A549 (cell line): ENCODE data around the gene EXOC4. TPM values are rescaled to one million over a fixed set of nuclear protein-coding genes. Genes with fewer than 3 reads are reported as not detected.

Experiments
- ATAC-seq, 2 experiments: fragments of 200-7000 bp in 1 of 2; fragments of >200 bp in 1 of 2; cut with Nextera tagmentation in 1 of 2; cut with Tn5 transposase in 1 of 2; 3 replicates each; pipeline versions ENCODE4 v1.8.0 to v1.9.1; 2018 to 2020; ENCODE audit warnings: mild to moderate bottlenecking in 1 of 2, moderate library complexity in 1 of 2
- CTCF ChIA-PET: fragments of 300-600 bp; sonication (Branson Sonifier 250); formaldehyde crosslinking; extraction: SDS; loops from one replicate; lab custom pipeline; 2021; ENCODE audit warnings: antibody characterized with exemption, inconsistent platforms; lab: Yijun Ruan, JAX
- POLR2A ChIA-PET: fragments of 350-600 bp; formaldehyde crosslinking; extraction: SDS; loops from one replicate; lab custom pipeline; 2021; ENCODE audit warnings: antibody characterized with exemption, inconsistent platforms; lab: Yijun Ruan, JAX
- DNase-seq, 2 experiments: peaks; one replicate each; pipeline versions ENCODE4 v3.0.0 to v3.0.0-alpha.2; 2011 to 2016; ENCODE audit warnings: low read depth in 1 of 2, low spot score in 1 of 2
- FAIRE-seq: peaks from 2 replicates; lab custom pipeline; 2011; peaks lifted over from hg19 to GRCh38; lab: Jason Lieb, UNC
- H3K27ac ChIP-seq, 2 experiments: fragments of >200 bp; sonication (Bioruptor Twin); formaldehyde crosslinking; 3 replicates each; pipeline ENCODE4 v1.5.1; 2016 to 2017
- H3K4me1 ChIP-seq: fragments of >200 bp; sonication (Bioruptor Twin); formaldehyde crosslinking; 3 replicates; pipeline ENCODE4 v1.6.1; 2016
- H3K4me2 ChIP-seq: fragments of >200 bp; sonication (Bioruptor Twin); formaldehyde crosslinking; 3 replicates; pipeline ENCODE4 v1.6.1; 2016
- H3K4me3 ChIP-seq: fragments of >200 bp; sonication (Bioruptor Twin); formaldehyde crosslinking; 3 replicates; pipeline ENCODE4 v1.5.1; 2016
- H3K9me3 ChIP-seq: fragments of >200 bp; sonication (Bioruptor Twin); formaldehyde crosslinking; 3 replicates; pipeline ENCODE4 v1.6.1; 2016
- FOSL2 ChIP-seq, 2 experiments: fragments of 450-650 bp in 1 of 2; fragments of >200 bp in 1 of 2; sonication (Bioruptor Twin) in 1 of 2; formaldehyde crosslinking; IDR thresholded peaks; 2 replicates each; pipeline versions ENCODE4 v1.5.0 to v1.6.1; 2016 to 2020; ENCODE audit warnings: mild to moderate bottlenecking in 1 of 2, moderate library complexity in 1 of 2
- HOXB5 ChIP-seq: fragments of 250-450 bp; sonication (Bioruptor Pico); IDR thresholded peaks from 2 replicates; pipeline ENCODE4 v1.5.0; 2020; ENCODE audit warnings: mild to moderate bottlenecking, moderate library complexity
- JUNB ChIP-seq: fragments of >200 bp; sonication (Bioruptor Twin); formaldehyde crosslinking; IDR thresholded peaks from 2 replicates; pipeline ENCODE4 v1.6.1; 2016
- MAZ ChIP-seq: fragments of 150-350 bp; IDR thresholded peaks from 2 replicates; pipeline ENCODE4 v1.6.1; 2014; ENCODE audit warnings: antibody characterized with exemption, low read depth, low read length, borderline replicate concordance
- NPAS2 ChIP-seq: fragments of 250-450 bp; sonication (Bioruptor Pico); IDR thresholded peaks from 2 replicates; pipeline ENCODE4 v1.8.0; 2022; ENCODE audit warnings: mild to moderate bottlenecking, moderate library complexity, borderline replicate concordance
- POLR2A ChIP-seq: IDR thresholded peaks from 2 replicates; pipeline ENCODE4 v1.6.1; 2012; ENCODE audit warnings: mild to moderate bottlenecking, low read length
- RAD21 ChIP-seq, 2 experiments: fragments of >200 bp in 1 of 2; sonication (Bioruptor Twin) in 1 of 2; formaldehyde crosslinking in 1 of 2; IDR thresholded peaks in 1 of 2; conservative IDR thresholded peaks in 1 of 2; 2 replicates in 1 of 2; 3 replicates in 1 of 2; pipeline ENCODE4 v1.6.1; 2012 to 2018; ENCODE audit warnings: inconsistent platforms in 1 of 2
- RARB ChIP-seq: fragments of 250-450 bp; sonication (Bioruptor Pico); IDR thresholded peaks from 2 replicates; pipeline ENCODE4 v1.8.0; 2021; ENCODE audit warnings: mild to moderate bottlenecking, moderate library complexity
- RCOR1 ChIP-seq: fragments of 150-350 bp; IDR thresholded peaks from 2 replicates; pipeline ENCODE4 v1.6.1; 2014; ENCODE audit warnings: antibody characterized with exemption, low read length, low read depth
- TP53 ChIP-seq: fragments of 250-450 bp; sonication (Bioruptor Pico); IDR thresholded peaks from 2 replicates; pipeline ENCODE4 v1.5.0; 2021; ENCODE audit warnings: mild to moderate bottlenecking, moderate library complexity
- ZC3H11A ChIP-seq: fragments of 450-650 bp; IDR thresholded peaks from 2 replicates; pipeline ENCODE4 v1.6.1; 2014; ENCODE audit warnings: antibody characterized with exemption, mild to moderate bottlenecking
- ZNF302 ChIP-seq: fragments of 250-450 bp; sonication (Bioruptor Pico); IDR thresholded peaks from 2 replicates; pipeline ENCODE4 v1.9.0; 2021; ENCODE audit warnings: inconsistent platforms, mild to moderate bottlenecking, moderate library complexity
- WGBS: methylation state at CpG from one replicate; pipeline ENCODE4 v1.1.6; 2017; ENCODE audit errors: missing lambda C conversion rate; 5-methylcytosine and 5-hydroxymethylcytosine counted together
- polyA plus RNA-seq, 4 experiments: library from polyadenylated mRNA; depleted of rRNA in 3 of 4; stranded (reverse); fragments of >200 nt; fragmentation: RNase III in 1 of 4; extraction: RNeasy Plus Mini Kit Qiagen cat#74134 plus additional on column Dnase treatment in 1 of 4; gene quantifications; 2 replicates in 3 of 4; 3 replicates in 1 of 4; pipeline ENCODE4 v1.2.3, GENCODE V29; 2011 to 2017
- TF ChIP-seq, protein P1 (sequence below): IDR thresholded peaks from 2 replicates; pipeline ENCODE4 v1.6.1; 2012
- TF ChIP-seq, protein P2 (sequence below): fragments of >200 bp; sonication (Bioruptor Twin); formaldehyde crosslinking; IDR thresholded peaks from 3 replicates; pipeline ENCODE4 v1.6.1; 2016
- TF ChIP-seq, protein P3 (sequence below): fragments of 150-350 bp; IDR thresholded peaks from 2 replicates; pipeline ENCODE4 v1.6.1; 2014; ENCODE audit warnings: low read depth, mild to moderate bottlenecking, low read length
- TF ChIP-seq, protein P4 (sequence below): fragments of >200 bp; sonication (Bioruptor Twin); formaldehyde crosslinking; IDR thresholded peaks from 3 replicates; pipeline ENCODE4 v1.5.1; 2016
- TF ChIP-seq, protein P5 (sequence below): fragments of >200 bp; sonication (Bioruptor Twin); formaldehyde crosslinking; IDR thresholded peaks from 2 replicates; pipeline ENCODE4 v1.6.1; 2016

EXOC4 gene
- polyA plus RNA-seq, 2 of the 4 experiments (the other 2 are of a cell fraction), result 33.4 to 73.1 TPM

DNA sequence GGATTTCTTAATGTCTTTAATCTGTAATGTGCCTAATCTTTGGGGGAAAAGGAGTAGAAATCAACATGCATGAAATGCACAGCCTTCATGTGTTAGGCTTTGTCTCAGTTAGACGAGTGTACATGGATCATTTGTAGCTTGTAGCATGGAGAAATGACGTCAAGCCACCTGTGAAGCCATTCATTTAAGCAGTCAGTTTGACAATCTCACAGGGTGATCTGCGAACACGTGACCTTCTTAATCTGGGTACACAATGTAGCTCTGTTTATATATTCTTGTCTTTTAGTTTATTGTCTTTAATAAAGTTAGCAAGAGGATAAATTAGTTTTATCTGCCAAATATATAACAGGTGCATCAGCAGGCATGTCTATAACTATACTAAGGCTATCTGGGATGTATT, 522.3 kb downstream of the EXOC4 start:
- 88% methylated on average over 4 of the region's 4 CpGs for WGBS
- no peak for TF ChIP-seq POLR2A
- no peak for TF ChIP-seq JUNB
- TF ChIP-seq, protein P1, sequence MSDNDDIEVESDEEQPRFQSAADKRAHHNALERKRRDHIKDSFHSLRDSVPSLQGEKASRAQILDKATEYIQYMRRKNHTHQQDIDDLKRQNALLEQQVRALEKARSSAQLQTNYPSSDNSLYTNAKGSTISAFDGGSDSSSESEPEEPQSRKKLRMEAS, result no peak
- TF ChIP-seq TP53, result no peak
- H3K9me3 ChIP-seq, result no peaks in the 10 kb centered on the region
- DNase-seq, result no peak
- no peak overlapping the region for H3K4me3 ChIP-seq
- H3K4me2 ChIP-seq, result no peak overlapping the region
- ChIA-PET POLR2A (no interaction called here), CTCF (no interaction called here)
- no peak for ATAC-seq
- H3K27ac ChIP-seq, result no peak overlapping the region
- FAIRE-seq, result no peak
- H3K4me1 ChIP-seq, result peaks cover 16% of the 10 kb centered on the region

DNA sequence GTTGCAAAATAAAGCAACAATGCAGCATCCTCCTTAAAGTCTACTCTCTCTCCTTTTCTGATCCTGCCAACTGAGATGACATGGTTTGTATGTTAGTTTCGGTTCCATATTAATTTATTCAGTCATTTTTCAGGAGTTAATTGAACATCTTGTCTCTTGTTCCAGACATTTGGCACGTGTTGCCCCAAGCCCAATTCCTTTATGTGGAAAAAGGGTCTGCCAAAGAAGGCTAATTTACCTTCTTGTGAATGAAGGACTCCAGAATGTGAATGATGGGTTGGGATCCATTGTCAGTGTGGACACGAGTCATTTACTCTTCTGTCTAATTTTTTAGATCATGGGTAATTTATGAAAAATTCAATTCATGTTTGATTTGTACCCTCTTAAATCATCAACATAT, 523.4 kb downstream of the EXOC4 start:
- DNase-seq (no peak), FAIRE-seq (no peak), ATAC-seq (no peak)
- 70% methylated on average over 3 of the region's 3 CpGs for WGBS
- no peaks in the 10 kb centered on the region for H3K9me3 ChIP-seq
- no peak overlapping the region for H3K27ac ChIP-seq
- POLR2A ChIA-PET, result no interaction called here
- TF ChIP-seq, protein P2, sequence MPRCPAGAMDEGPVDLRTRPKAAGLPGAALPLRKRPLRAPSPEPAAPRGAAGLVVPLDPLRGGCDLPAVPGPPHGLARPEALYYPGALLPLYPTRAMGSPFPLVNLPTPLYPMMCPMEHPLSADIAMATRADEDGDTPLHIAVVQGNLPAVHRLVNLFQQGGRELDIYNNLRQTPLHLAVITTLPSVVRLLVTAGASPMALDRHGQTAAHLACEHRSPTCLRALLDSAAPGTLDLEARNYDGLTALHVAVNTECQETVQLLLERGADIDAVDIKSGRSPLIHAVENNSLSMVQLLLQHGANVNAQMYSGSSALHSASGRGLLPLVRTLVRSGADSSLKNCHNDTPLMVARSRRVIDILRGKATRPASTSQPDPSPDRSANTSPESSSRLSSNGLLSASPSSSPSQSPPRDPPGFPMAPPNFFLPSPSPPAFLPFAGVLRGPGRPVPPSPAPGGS, result no peak
- TF ChIP-seq RAD21 (conservative IDR thresholded peaks at IDR 0.05 in 1 of 2, IDR thresholded peaks at IDR 0.05 in 1 of 2), result no peak
- TF ChIP-seq, protein P1, result no peak
- no peak for TF ChIP-seq HOXB5 (CRISPR knock-in tag)
- TF ChIP-seq RARB (CRISPR knock-in tag), result no peak
- TF ChIP-seq MAZ, result no peak
- TF ChIP-seq, all 56 proteins: peak for 0
- CTCF ChIA-PET, result no interaction called here
- H3K4me3 ChIP-seq, result no peak overlapping the region
- H3K4me2 ChIP-seq, result no peak overlapping the region
- peaks cover 5% of the 10 kb centered on the region for H3K4me1 ChIP-seq

DNA sequence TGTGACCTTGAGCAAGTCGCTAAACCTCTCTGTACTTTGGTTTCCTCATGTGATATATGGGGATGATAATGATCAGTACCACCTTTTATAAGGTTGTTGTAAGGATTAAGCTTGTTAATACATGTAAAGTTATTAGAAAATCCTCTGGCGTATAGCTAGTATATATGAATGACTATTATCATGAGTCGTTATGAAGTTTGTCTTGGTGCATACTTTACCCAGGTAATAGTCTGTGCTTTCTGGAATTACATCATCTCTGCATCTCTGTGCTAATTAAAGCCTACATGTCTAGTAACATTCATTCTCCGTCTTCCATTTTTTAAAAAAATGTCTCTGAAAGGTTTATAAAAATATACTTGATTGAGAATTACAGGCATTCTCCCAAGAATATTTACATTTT, 524.8 kb downstream of the EXOC4 start:
- no peak overlapping the region for H3K4me2 ChIP-seq
- DNase-seq (no peak), FAIRE-seq (no peak), ATAC-seq (no peak)
- ChIA-PET CTCF (no interaction called here), POLR2A (no interaction called here)
- no peaks in the 10 kb centered on the region for H3K4me1 ChIP-seq
- WGBS, result 91% methylated on average over 4 of the region's 4 CpGs
- TF ChIP-seq ZNF302 (CRISPR knock-in tag) (no peak), POLR2A (no peak), FOSL2 (IDR thresholded peaks at IDR 0.05) (no peak), FOSL2 (CRISPR knock-in tag; IDR thresholded peaks at IDR 0.05) (no peak), TP53 (no peak), RCOR1 (no peak), NPAS2 (CRISPR knock-in tag) (no peak), ZC3H11A (no peak)
- TF ChIP-seq, protein P3, sequence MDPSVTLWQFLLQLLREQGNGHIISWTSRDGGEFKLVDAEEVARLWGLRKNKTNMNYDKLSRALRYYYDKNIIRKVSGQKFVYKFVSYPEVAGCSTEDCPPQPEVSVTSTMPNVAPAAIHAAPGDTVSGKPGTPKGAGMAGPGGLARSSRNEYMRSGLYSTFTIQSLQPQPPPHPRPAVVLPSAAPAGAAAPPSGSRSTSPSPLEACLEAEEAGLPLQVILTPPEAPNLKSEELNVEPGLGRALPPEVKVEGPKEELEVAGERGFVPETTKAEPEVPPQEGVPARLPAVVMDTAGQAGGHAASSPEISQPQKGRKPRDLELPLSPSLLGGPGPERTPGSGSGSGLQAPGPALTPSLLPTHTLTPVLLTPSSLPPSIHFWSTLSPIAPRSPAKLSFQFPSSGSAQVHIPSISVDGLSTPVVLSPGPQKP, result no peak
- TF ChIP-seq, protein P4, sequence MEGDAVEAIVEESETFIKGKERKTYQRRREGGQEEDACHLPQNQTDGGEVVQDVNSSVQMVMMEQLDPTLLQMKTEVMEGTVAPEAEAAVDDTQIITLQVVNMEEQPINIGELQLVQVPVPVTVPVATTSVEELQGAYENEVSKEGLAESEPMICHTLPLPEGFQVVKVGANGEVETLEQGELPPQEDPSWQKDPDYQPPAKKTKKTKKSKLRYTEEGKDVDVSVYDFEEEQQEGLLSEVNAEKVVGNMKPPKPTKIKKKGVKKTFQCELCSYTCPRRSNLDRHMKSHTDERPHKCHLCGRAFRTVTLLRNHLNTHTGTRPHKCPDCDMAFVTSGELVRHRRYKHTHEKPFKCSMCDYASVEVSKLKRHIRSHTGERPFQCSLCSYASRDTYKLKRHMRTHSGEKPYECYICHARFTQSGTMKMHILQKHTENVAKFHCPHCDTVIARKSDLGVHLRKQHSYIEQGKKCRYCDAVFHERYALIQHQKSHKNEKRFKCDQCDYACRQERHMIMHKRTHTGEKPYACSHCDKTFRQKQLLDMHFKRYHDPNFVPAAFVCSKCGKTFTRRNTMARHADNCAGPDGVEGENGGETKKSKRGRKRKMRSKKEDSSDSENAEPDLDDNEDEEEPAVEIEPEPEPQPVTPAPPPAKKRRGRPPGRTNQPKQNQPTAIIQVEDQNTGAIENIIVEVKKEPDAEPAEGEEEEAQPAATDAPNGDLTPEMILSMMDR, result no peak
- TF ChIP-seq, protein P5, sequence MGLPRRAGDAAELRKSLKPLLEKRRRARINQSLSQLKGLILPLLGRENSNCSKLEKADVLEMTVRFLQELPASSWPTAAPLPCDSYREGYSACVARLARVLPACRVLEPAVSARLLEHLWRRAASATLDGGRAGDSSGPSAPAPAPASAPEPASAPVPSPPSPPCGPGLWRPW, result no peak
- H3K9me3 ChIP-seq, result no peaks in the 10 kb centered on the region
- H3K4me3 ChIP-seq, result no peak overlapping the region
- no peak overlapping the region for H3K27ac ChIP-seq
